T-helper 2 cell treated with Interferon-gamma antibody and Interleukin-4, amounts not matched to agents 100 ng/mL and 5 ng/mL, for 36 hours (primary cell): ENCODE measurements around the gene PPP1R27. TPM values are rescaled to one million over a fixed set of nuclear protein-coding genes. Genes with fewer than 3 reads are reported as not detected.

ENCODE experiments used
- intact Hi-C: fragments of 100-400 bp; cut with micrococcal nuclease; formaldehyde crosslinking; loops from one replicate; pipeline ENCODE4 v1.15.1; 2023
- total RNA-seq: library from RNA; stranded (reverse); gene quantifications from 2 replicates; pipeline ENCODE4 v1.2.3, GENCODE V29; 2022

PPP1R27 gene
- total RNA-seq, 1 donor from 2014 or later = not detected

GRCh38 chr17:81822996-81823819, 11.6 kb downstream of the PPP1R27 start:
- intact Hi-C loops = no loop called here

- intact Hi-C loops = no loop called here
Measured at GRCh38 chr17:81822312-81822637, 12.6 kb downstream of the PPP1R27 start.

- intact Hi-C loops = no loop called here
Measured at GRCh38 chr17:81821603-81822311, 13.1 kb downstream of the PPP1R27 start.

GRCh38 chr17:81821147-81821546, 13.7 kb downstream of the PPP1R27 start:
- intact Hi-C loops = no loop called here

GRCh38 chr17:81819708-81820107, 15.1 kb downstream of the PPP1R27 start:
- intact Hi-C loops = no loop called here

- intact Hi-C loops = no loop called here
Measured at GRCh38 chr17:81817758-81818147, 17.1 kb downstream of the PPP1R27 start.

GRCh38 chr17:81815646-81815986, 19.2 kb downstream of the PPP1R27 start:
- intact Hi-C loops = no loop called here

- intact Hi-C loops = no loop called here
Measured at GRCh38 chr17:81814748-81815645, 19.9 kb downstream of the PPP1R27 start.

GRCh38 chr17:81813861-81814683, 20.8 kb downstream of the PPP1R27 start:
- intact Hi-C loops = no loop called here

- intact Hi-C loops = no loop called here
Measured at GRCh38 chr17:81813371-81813684, 21.5 kb downstream of the PPP1R27 start.

- intact Hi-C loops = no loop called here
Measured at GRCh38 chr17:81812571-81813370, 22.1 kb downstream of the PPP1R27 start.

GRCh38 chr17:81811705-81812570, 22.9 kb downstream of the PPP1R27 start:
- intact Hi-C loops = no loop called here

- intact Hi-C loops = no loop called here
Measured at GRCh38 chr17:81810892-81811704, 23.8 kb downstream of the PPP1R27 start.

- intact Hi-C loops = no loop called here
Measured at GRCh38 chr17:81810476-81810875, 24.4 kb downstream of the PPP1R27 start.

GRCh38 chr17:81809556-81809998, 25.3 kb downstream of the PPP1R27 start:
- intact Hi-C loops = no loop called here

GRCh38 chr17:81808778-81809555, 25.9 kb downstream of the PPP1R27 start:
- intact Hi-C loops = no loop called here

GRCh38 chr17:81807839-81808238, 27.0 kb downstream of the PPP1R27 start:
- intact Hi-C loops = no loop called here
